WI38 (cell line): Measurements from ENCODE around the gene SRPK3.

ENCODE experiments used
- H3K4me3 ChIP-seq: 2 replicates; pipeline ENCODE4 v1.5.1; 2011; ENCODE audit warnings: low read depth, mild to moderate bottlenecking, control low read depth, low read length
- TF ChIP-seq, protein P1 (sequence below): IDR thresholded peaks from 2 replicates; pipeline ENCODE4 v1.5.1; 2012; ENCODE audit warnings: low read depth, mild to moderate bottlenecking, control low read depth, low read length

SRPK3 gene

DNA sequence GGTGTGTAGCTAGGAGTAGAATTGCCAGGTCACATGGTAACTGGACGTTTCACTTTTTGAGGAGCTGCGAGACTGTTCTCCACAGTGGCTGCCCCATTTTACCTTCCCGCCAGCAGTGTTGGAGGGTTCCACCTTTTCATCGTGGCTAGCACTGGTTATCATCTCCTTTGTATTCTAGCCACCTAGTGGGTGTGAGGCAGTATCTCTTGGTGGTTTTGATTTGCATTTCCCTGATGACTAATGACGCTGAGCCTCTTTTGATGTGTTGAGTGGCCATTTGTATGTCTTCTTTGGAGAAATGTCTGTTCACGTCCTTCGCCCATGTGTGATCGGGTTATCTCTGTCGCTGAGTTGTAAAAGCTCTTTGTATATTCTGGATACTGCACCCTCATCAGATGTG is 45.6 kb upstream of the SRPK3 start:
- TF ChIP-seq, protein P1, sequence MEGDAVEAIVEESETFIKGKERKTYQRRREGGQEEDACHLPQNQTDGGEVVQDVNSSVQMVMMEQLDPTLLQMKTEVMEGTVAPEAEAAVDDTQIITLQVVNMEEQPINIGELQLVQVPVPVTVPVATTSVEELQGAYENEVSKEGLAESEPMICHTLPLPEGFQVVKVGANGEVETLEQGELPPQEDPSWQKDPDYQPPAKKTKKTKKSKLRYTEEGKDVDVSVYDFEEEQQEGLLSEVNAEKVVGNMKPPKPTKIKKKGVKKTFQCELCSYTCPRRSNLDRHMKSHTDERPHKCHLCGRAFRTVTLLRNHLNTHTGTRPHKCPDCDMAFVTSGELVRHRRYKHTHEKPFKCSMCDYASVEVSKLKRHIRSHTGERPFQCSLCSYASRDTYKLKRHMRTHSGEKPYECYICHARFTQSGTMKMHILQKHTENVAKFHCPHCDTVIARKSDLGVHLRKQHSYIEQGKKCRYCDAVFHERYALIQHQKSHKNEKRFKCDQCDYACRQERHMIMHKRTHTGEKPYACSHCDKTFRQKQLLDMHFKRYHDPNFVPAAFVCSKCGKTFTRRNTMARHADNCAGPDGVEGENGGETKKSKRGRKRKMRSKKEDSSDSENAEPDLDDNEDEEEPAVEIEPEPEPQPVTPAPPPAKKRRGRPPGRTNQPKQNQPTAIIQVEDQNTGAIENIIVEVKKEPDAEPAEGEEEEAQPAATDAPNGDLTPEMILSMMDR, result no peak
- no peak overlapping the region for H3K4me3 ChIP-seq

DNA sequence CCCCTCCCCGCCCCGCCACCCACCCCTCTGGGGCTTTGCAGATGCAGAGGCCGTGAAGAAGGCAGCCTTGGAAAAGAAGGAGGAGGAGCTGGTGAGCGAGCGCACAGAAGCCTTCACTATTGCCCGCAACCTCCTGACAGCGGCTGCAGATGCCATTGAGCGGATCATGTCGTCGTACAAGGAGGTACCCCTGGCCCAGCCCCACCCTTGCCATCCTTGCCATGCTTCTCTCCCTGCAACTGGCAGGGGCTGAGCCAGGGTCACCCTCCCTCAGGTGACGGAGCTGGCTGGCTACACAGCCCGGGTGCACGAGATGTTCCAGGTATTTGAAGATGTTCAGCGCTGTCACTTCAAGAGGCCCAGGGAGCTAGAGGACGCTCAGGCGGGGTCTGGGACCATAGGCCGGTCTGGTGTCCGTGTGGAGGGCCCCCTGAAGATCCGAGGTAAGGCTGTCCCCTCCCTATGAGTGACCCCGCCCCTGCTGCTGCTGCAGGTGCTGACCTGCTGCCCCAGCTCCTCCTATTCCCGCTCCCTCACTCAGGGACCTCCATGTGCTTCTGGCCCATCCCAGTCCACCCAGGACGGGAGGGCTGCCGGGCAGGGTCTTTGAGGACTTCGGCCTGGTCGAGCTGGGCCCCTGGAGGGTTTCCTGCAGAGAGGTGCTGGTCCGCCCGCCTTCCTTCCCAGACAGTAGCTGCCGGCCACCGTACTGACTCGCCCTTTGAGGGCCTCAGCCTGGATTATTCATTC is 44.6 kb upstream of the SRPK3 start:
- H3K4me3 ChIP-seq, result no peak overlapping the region

DNA sequence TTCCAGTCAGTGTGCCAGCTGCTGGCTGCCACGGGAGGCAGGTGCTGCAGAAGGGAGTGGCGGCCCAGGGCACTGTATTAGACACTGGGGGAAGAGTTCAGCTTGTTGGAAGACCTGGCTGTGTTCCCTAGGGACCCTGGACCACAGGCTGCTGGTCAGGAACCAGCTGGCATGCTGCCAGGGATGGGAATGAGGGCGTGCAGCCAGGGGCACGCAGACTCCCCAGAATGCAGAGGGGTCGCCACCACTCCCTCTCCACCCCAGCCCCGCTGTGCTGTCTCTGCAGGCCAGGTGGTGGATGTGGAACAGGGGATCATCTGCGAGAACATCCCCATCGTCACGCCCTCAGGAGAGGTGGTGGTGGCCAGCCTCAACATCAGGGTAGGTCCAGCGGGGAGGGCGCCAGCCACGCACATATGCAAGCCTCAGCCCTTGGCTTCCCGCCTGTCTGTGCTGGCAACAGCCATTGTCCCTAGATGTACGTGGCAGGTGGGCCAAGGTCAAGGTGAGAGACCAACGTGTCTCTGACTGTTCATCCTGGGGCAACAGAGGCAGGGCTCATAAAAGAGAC is 43.9 kb upstream of the SRPK3 start:
- TF ChIP-seq, protein P1, result no peak
- H3K4me3 ChIP-seq, result no peak overlapping the region

More for the DNA sequence above, 44.6 kb upstream of the SRPK3 start:
- TF ChIP-seq, protein P1, result no peak

DNA sequence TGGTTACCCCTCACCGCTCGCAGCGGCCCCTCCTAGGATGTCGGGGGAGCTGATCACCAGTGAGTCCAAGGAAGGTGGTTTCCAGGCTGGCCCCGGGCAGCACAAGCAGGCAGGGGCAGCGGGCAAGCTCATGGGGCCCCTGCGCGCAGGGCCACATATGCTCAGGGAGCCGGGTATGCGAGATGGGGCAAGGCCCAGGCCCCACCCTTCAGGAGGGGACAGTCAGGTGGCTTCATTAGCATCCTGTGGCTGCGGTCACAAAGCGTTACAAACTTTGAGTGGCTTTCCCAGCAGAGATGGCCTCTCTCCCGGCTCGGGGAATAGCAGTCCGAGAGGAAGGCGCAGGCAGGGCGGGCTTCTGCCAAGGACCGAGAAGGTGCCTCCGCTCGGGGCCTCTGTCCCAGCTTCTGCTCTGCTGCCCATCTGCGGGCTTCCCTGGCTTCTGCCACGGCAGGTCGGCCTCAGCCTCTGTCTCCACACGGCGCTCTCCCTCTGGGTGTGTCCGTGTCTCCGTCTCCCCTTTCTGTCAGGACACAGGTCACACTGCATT is 42.7 kb upstream of the SRPK3 start:
- TF ChIP-seq, protein P1, result no peak
- no peak overlapping the region for H3K4me3 ChIP-seq

DNA sequence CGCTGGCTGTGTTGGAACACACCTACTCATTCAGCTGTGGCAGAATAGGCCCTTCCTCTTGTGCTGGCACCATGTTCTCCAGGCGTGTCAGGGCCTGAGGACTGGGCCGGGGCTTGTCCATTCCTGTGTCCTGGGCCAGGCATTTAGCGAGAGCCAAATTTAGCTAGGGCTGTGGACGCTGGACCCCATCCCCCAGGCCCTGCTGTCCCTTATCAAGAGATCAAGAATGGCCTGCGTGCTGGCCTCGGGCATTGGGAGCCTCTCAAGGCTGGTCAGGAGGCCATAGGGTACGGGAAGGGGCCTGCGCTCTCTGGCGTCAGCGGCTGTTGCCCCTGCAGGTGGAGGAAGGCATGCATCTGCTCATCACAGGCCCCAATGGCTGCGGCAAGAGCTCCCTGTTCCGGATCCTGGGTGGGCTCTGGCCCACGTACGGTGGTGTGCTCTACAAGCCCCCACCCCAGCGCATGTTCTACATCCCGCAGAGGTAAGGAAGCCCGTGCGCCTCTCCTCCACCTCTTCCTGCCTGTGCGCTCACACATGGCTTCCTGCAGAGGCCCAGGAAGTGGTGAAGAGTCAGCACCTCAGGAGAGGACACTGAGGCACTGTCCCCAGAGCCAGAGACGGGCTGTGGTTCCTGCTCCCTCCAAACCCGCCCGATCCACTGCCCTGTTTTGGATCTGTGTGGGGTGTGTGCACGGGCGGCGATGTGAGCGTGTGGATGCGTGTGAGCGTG is 40.9 kb upstream of the SRPK3 start:
- no peak overlapping the region for H3K4me3 ChIP-seq
- TF ChIP-seq, protein P1, result no peak

DNA sequence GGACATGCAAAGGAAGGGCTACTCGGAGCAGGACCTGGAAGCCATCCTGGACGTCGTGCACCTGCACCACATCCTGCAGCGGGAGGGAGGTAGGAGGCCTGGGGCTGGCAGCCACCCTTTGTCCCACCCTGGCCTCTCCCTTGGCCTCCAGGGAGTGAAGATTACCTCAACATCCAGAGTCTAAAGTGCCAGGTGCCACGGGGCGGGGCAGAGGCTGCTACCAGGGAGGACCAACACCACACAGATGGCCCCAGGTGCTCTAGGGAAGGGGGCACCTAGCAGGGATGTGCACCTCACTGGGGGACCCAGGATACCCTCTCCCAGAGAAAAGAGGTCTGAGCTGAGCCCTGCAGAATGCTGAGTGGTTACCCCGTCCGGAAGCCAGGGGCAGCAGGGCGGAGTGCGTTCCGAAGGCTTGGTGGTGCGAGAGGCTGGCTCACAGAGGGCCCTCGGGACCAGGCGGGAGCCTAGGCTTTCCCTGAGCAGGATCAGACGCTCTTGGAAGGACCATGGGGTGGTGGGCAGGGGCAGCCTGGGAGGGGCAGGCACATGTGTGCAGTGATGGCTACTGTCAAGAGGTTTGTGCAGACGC is 40.1 kb upstream of the SRPK3 start:
- TF ChIP-seq, protein P1, result no peak
- H3K4me3 ChIP-seq, result no peak overlapping the region
